Smooth muscle cell (in vitro differentiated cells): Measurements from ENCODE around the gene MYL11. TPM values are rescaled to one million over a fixed set of nuclear protein-coding genes. Genes with fewer than 3 reads are reported as not detected.

Experiments
- DNase-seq: peaks from one replicate; lab custom pipeline; 2025; ENCODE audit not compliant: unreplicated experiment; lab: John Stamatoyannopoulos, UW
- H2AFZ ChIP-seq: fragments of 200-600 bp; sonication (generic); 2 replicates; pipeline ENCODE4 v1.6.0; 2016; ENCODE audit warnings: antibody characterized with exemption, low read depth, mild to moderate bottlenecking
- H3F3A ChIP-seq: fragments of 200-600 bp; sonication (generic); 2 replicates; pipeline ENCODE4 v1.6.0; 2017; ENCODE audit warnings: antibody characterized with exemption, low read depth
- H3K27ac ChIP-seq: fragments of 200-600 bp; sonication (generic); 2 replicates; pipeline ENCODE4 v1.5.1; 2016; ENCODE audit warnings: low read depth, mild to moderate bottlenecking
- H3K27me3 ChIP-seq: fragments of 200-600 bp; sonication (generic); 2 replicates; pipeline ENCODE4 v1.6.1; 2016; ENCODE audit warnings: low read depth, mild to moderate bottlenecking
- H3K36me3 ChIP-seq: fragments of 200-600 bp; sonication (generic); 2 replicates; pipeline ENCODE4 v1.5.1; 2016; ENCODE audit warnings: low read depth
- H3K4me1 ChIP-seq: fragments of 200-600 bp; sonication (generic); 2 replicates; pipeline ENCODE4 v1.5.1; 2016; ENCODE audit warnings: low read depth
- H3K4me2 ChIP-seq: fragments of 200-600 bp; sonication (generic); 2 replicates; pipeline ENCODE4 v1.6.0; 2016; ENCODE audit warnings: mild to moderate bottlenecking
- H3K4me3 ChIP-seq: fragments of 200-600 bp; sonication (generic); 2 replicates; pipeline ENCODE4 v1.5.1; 2016; ENCODE audit warnings: mild to moderate bottlenecking
- H3K79me2 ChIP-seq: fragments of 200-600 bp; sonication (generic); 2 replicates; pipeline ENCODE4 v1.6.0; 2016; ENCODE audit warnings: low read depth, mild to moderate bottlenecking
- H3K9ac ChIP-seq: fragments of 200-600 bp; sonication (generic); 2 replicates; pipeline ENCODE4 v1.6.0; 2016; ENCODE audit warnings: low read depth
- H3K9me3 ChIP-seq: fragments of 200-600 bp; sonication (generic); replicated peaks from 2 replicates; pipeline ENCODE4 v1.5.1; 2016; ENCODE audit warnings: low read depth
- H4K20me1 ChIP-seq: fragments of 200-600 bp; sonication (generic); 2 replicates; pipeline ENCODE4 v1.6.0; 2016; ENCODE audit warnings: low read depth
- WGBS: methylation state at CpG from one replicate; pipeline ENCODE4 v1.1.7; 2016; ENCODE audit warnings: low lambda C conversion rate; 5-methylcytosine and 5-hydroxymethylcytosine counted together
- polyA plus RNA-seq: library from polyadenylated mRNA; unstranded; fragments of >200 nt; fragmentation: Nextera tagmentation; extraction: Ambion mirVana; gene quantifications from 2 replicates; pipeline ENCODE4 v1.2.1, GENCODE V29; 2016
- total RNA-seq: library from RNA; depleted of rRNA; stranded (reverse); fragments of >200 nt; gene quantifications from 2 replicates; pipeline ENCODE4 v1.2.3, GENCODE V29; 2014
- TF ChIP-seq, protein P1 (sequence below): fragments of 200-600 bp; sonication (generic); IDR thresholded peaks from 2 replicates; pipeline ENCODE4 v1.5.1; 2017; ENCODE audit warnings: borderline replicate concordance, mild to moderate bottlenecking, antibody characterized with exemption; ENCODE audit not compliant: insufficient read depth, poor library complexity, severe bottlenecking

MYL11 gene
- total and polyA plus RNA-seq, 2 experiments from 2014 or later: 3.6 TPM; not detected in 1

DNA sequence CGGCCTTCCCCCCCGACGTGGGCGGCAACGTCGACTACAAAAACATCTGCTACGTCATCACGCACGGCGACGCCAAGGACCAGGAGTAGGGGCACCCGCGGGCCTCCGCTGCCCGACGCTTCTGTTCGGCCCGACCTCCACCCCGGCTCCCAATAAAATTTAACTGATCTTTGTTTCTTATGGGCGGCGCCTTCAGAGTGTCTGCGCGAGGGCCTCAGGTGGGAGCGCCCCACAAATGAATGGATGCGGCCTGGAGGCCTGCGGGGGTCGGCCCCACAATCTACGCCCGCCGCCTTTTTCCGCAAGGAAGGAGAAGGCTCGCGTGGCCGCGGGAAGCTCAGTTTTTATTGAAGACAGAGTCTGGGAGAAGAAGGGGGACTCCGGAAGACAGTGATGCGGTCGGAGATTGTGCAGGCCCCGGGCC lies 3.2 kb downstream of the MYL11 start:
- TF ChIP-seq, protein P1, sequence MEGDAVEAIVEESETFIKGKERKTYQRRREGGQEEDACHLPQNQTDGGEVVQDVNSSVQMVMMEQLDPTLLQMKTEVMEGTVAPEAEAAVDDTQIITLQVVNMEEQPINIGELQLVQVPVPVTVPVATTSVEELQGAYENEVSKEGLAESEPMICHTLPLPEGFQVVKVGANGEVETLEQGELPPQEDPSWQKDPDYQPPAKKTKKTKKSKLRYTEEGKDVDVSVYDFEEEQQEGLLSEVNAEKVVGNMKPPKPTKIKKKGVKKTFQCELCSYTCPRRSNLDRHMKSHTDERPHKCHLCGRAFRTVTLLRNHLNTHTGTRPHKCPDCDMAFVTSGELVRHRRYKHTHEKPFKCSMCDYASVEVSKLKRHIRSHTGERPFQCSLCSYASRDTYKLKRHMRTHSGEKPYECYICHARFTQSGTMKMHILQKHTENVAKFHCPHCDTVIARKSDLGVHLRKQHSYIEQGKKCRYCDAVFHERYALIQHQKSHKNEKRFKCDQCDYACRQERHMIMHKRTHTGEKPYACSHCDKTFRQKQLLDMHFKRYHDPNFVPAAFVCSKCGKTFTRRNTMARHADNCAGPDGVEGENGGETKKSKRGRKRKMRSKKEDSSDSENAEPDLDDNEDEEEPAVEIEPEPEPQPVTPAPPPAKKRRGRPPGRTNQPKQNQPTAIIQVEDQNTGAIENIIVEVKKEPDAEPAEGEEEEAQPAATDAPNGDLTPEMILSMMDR: no peak
- Histone ChIP-seq H4K20me1 (peaks cover 5% of the 10 kb centered on the region), H3K27me3 (no peaks in the 10 kb centered on the region), H3F3A (no peaks in the 10 kb centered on the region), H3K36me3 (no peaks in the 10 kb centered on the region), H3K4me2 (peak overlapping the region; percentile 95), H2AFZ (peak overlapping the region; percentile 89), H3K4me1 (peaks cover 14% of the 10 kb centered on the region), H3K79me2 (no peaks in the 10 kb centered on the region), H3K9ac (peak overlapping the region; percentile 96), H3K4me3 (peak overlapping the region; percentile 67), H3K9me3 (no peaks in the 10 kb centered on the region), H3K27ac (peak overlapping the region; percentile 99)
- under 1% methylated on average over 35 of the region's 39 CpGs for WGBS
- DNase-seq: peak; percentile 82

DNA sequence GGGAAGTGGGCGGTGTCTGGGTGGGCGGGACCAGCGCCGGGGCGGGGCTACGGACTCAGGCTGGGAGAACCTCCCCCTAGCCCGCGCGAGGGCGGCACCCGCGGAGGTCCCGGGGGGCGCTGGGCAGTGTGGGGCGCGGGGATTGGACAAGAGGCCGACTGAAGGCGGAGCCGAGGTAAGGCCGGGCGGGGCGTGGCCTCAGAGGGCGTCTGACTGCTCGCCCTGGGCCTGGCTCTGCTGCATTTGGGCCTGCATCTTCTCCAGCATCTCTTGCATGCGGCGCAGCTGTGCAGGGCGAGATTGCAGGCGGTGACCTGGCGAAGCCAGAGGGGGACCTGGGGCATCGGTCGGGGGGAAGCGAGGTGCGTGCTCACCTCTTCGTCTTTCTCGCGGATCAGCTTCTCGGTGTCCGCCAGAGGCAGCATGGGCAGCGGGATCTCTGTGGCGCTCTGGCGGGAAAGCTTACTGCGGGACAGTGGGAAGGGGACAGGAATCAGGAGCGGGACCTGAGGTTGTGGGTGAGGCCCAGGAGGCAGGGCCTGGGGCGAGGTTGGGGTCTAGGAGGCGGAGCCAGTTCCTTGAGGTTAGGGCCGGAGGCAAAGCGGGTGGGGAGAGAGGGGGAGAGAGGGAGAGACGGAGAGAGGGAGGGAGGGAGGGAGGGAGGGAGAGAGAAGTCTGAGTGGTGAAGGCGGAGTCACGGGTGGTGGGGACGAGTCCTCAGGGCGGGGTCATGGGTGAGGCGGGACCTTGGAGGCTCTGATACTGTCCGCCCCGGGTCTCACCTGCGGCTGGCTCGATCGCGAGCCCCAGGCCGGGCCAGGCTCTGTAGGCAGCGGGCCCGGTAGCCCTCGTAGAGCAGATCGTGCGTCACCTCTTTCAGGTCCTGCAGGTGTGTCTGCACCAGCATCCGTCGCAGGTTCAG lies 3.9 kb downstream of the MYL11 start:
- WGBS: under 1% methylated on average over 47 of the region's 67 CpGs
- Histone ChIP-seq H3K36me3 (no peaks in the 10 kb centered on the region), H4K20me1 (peaks cover 5% of the 10 kb centered on the region), H3K9me3 (no peaks in the 10 kb centered on the region), H3K27ac (peak overlapping the region; percentile 99), H3K4me2 (peak overlapping the region; percentile 95), H3F3A (no peaks in the 10 kb centered on the region), H3K9ac (peak overlapping the region; percentile 96), H3K27me3 (no peaks in the 10 kb centered on the region), H2AFZ (no peak overlapping the region), H3K79me2 (no peaks in the 10 kb centered on the region), H3K4me3 (peak overlapping the region; percentile 67), H3K4me1 (peaks cover 14% of the 10 kb centered on the region)
- DNase-seq: peak; percentile 97
- TF ChIP-seq, protein P1: peak; percentile 16

DNA sequence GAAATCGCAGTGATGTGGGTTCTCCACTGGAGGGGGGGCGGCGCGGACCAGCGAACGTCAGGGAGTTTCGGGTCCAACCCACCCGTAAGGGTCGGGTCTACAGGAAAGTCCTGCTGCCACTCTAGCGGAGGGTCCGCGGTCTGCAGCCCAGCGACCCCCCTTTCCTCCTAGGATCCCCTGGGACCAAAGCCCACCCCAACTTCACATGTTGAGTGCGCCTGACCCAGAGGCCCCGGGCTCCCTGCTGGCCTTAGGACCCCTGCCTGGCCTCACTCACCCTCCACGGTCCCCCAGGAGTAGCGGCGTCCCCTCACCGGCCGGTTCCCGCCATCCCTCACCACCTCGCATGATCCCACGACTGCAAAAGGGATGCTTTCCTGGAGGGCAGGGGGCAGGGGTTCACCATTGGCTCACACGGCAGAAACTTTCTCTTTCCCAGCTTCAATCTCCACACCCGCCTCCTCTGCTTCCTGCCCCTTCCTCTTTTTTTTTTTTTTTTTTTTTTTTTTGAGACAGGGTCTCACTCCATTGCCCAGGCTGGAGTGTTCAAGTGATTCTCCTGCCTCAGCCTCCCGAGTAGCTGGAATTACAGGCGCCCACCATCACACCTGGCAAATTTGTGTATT lies 4.7 kb downstream of the MYL11 start:
- peak overlapping the region; percentile 95 for H3K4me2 ChIP-seq
- H3K27ac ChIP-seq: peak overlapping the region; percentile 67
- WGBS: 26% methylated on average over 27 of the region's 27 CpGs
- no peak overlapping the region for H2AFZ ChIP-seq
- H3F3A ChIP-seq: no peaks in the 10 kb centered on the region
- peaks cover 5% of the 10 kb centered on the region for H4K20me1 ChIP-seq
- no peaks in the 10 kb centered on the region for H3K27me3 ChIP-seq
- peaks cover 14% of the 10 kb centered on the region for H3K4me1 ChIP-seq
- peak overlapping the region; percentile 67 for H3K4me3 ChIP-seq
- no peak for DNase-seq
- no peaks in the 10 kb centered on the region for H3K79me2 ChIP-seq
- H3K9ac ChIP-seq: peak overlapping the region; percentile 43
- no peaks in the 10 kb centered on the region for H3K36me3 ChIP-seq
- no peaks in the 10 kb centered on the region for H3K9me3 ChIP-seq
- TF ChIP-seq, protein P1: no peak
